ENCODE results near the gene CR2.
A peak's percentile ranks its signal among the peaks of the same experiment; 100 is the strongest.

CR2 gene

GRCh38 chr1:207454046-207454964 lies at the start of gene CR2:
CR2 (plus strand) TSS chr1:207454328; CDS start chr1:207454419, 91 bp downstream.
- no peak within 1 kb of the TSS for H3K9ac ChIP-seq (ENCODE audit: insufficient read length)
- no peak for DNase-seq (ENCODE audit: low read depth, low spot score)
- H3K27ac ChIP-seq, result no peak within 1 kb of the TSS

GRCh38 chr1:207404849-207405525 lies 49.1 kb upstream of the CR2 start:
- H3K36me3 ChIP-seq (ENCODE audit: insufficient read depth, low read length), result no peaks in the 10 kb centered on the region
- H3K9me3 ChIP-seq (ENCODE audit: low read depth, low read length), result no peaks in the 10 kb centered on the region
- H3K4me3 ChIP-seq, result no peak overlapping the region
- DNase-seq (ENCODE audit: low read depth, low spot score), result peak; percentile 58
- TF ChIP-seq FOXP2 (optimal IDR thresholded peaks at IDR 0.05; ENCODE audit: control extremely low read depth, extremely low read length, insufficient read depth) (no peak), POLR2AphosphoS5 (IDR thresholded peaks at IDR 0.05; ENCODE audit: borderline replicate concordance, low read depth, low read length) (no peak), EZH2 (IDR thresholded peaks at IDR 0.05) (no peak)
- H3K27ac ChIP-seq, result no peak overlapping the region
- H3K9ac ChIP-seq (ENCODE audit: insufficient read length), result no peak overlapping the region

More at GRCh38 chr1:207454046-207454964, at the start of gene CR2:
- TF ChIP-seq FOXP2 (optimal IDR thresholded peaks at IDR 0.05; ENCODE audit: control extremely low read depth, extremely low read length, insufficient read depth) (no peak), POLR2AphosphoS5 (IDR thresholded peaks at IDR 0.05; ENCODE audit: borderline replicate concordance, low read depth, low read length) (no peak), EZH2 (IDR thresholded peaks at IDR 0.05) (no peak)
- no peaks in the 10 kb centered on the region for H3K9me3 ChIP-seq (ENCODE audit: low read depth, low read length)
- H3K36me3 ChIP-seq (ENCODE audit: insufficient read depth, low read length), result no peaks in the 10 kb centered on the region
- H3K4me3 ChIP-seq, result peak within 1 kb of the TSS; percentile 64

GRCh38 chr1:207405814-207406213 lies 48.3 kb upstream of the CR2 start:
- no peak for DNase-seq (ENCODE audit: low read depth, low spot score)
- H3K9ac ChIP-seq (ENCODE audit: insufficient read length), result no peak overlapping the region
- no peaks in the 10 kb centered on the region for H3K36me3 ChIP-seq (ENCODE audit: insufficient read depth, low read length)
- no peak overlapping the region for H3K4me3 ChIP-seq
- no peak overlapping the region for H3K27ac ChIP-seq
- no peaks in the 10 kb centered on the region for H3K9me3 ChIP-seq (ENCODE audit: low read depth, low read length)
- TF ChIP-seq FOXP2 (optimal IDR thresholded peaks at IDR 0.05; ENCODE audit: control extremely low read depth, extremely low read length, insufficient read depth), result no peak
- TF ChIP-seq POLR2AphosphoS5 (IDR thresholded peaks at IDR 0.05; ENCODE audit: borderline replicate concordance, low read depth, low read length), result no peak
- no peak for TF ChIP-seq EZH2 (IDR thresholded peaks at IDR 0.05)

- no peak overlapping the region for H3K9ac ChIP-seq (ENCODE audit: insufficient read length)
Measured at GRCh38 chr1:207407655-207408260, 46.4 kb upstream of the CR2 start.

GRCh38 chr1:207412845-207413244 lies 41.3 kb upstream of the CR2 start:
- Histone ChIP-seq H3K36me3 (ENCODE audit: insufficient read depth, low read length) (no peaks in the 10 kb centered on the region), H3K27ac (no peak overlapping the region), H3K9me3 (ENCODE audit: low read depth, low read length) (no peaks in the 10 kb centered on the region), H3K9ac (ENCODE audit: insufficient read length) (no peak overlapping the region), H3K4me3 (no peak overlapping the region)
- TF ChIP-seq POLR2AphosphoS5 (IDR thresholded peaks at IDR 0.05; ENCODE audit: borderline replicate concordance, low read depth, low read length) (no peak), FOXP2 (optimal IDR thresholded peaks at IDR 0.05; ENCODE audit: control extremely low read depth, extremely low read length, insufficient read depth) (no peak), EZH2 (IDR thresholded peaks at IDR 0.05) (no peak)
- no peak for DNase-seq (ENCODE audit: low read depth, low spot score)

More at GRCh38 chr1:207407655-207408260, 46.4 kb upstream of the CR2 start:
- TF ChIP-seq FOXP2 (optimal IDR thresholded peaks at IDR 0.05; ENCODE audit: control extremely low read depth, extremely low read length, insufficient read depth), result no peak
- no peak for TF ChIP-seq EZH2 (IDR thresholded peaks at IDR 0.05)
- no peak for TF ChIP-seq POLR2AphosphoS5 (IDR thresholded peaks at IDR 0.05; ENCODE audit: borderline replicate concordance, low read depth, low read length)
- Histone ChIP-seq H3K9me3 (ENCODE audit: low read depth, low read length) (no peaks in the 10 kb centered on the region), H3K27ac (no peak overlapping the region), H3K36me3 (ENCODE audit: insufficient read depth, low read length) (no peaks in the 10 kb centered on the region), H3K4me3 (no peak overlapping the region)
- no peak for DNase-seq (ENCODE audit: low read depth, low spot score)

GRCh38 chr1:207414606-207415108 lies 39.5 kb upstream of the CR2 start:
- Histone ChIP-seq H3K9me3 (ENCODE audit: low read depth, low read length) (no peaks in the 10 kb centered on the region), H3K27ac (no peak overlapping the region), H3K9ac (ENCODE audit: insufficient read length) (no peak overlapping the region), H3K36me3 (ENCODE audit: insufficient read depth, low read length) (no peaks in the 10 kb centered on the region), H3K4me3 (no peak overlapping the region)
- TF ChIP-seq FOXP2 (optimal IDR thresholded peaks at IDR 0.05; ENCODE audit: control extremely low read depth, extremely low read length, insufficient read depth) (no peak), EZH2 (IDR thresholded peaks at IDR 0.05) (no peak), POLR2AphosphoS5 (IDR thresholded peaks at IDR 0.05; ENCODE audit: borderline replicate concordance, low read depth, low read length) (no peak)
- no peak for DNase-seq (ENCODE audit: low read depth, low spot score)

GRCh38 chr1:207417076-207417475 lies 37.1 kb upstream of the CR2 start:
- Histone ChIP-seq H3K4me3 (no peak overlapping the region), H3K36me3 (ENCODE audit: insufficient read depth, low read length) (no peaks in the 10 kb centered on the region), H3K9ac (ENCODE audit: insufficient read length) (no peak overlapping the region), H3K27ac (no peak overlapping the region), H3K9me3 (ENCODE audit: low read depth, low read length) (no peaks in the 10 kb centered on the region)
- no peak for DNase-seq (ENCODE audit: low read depth, low spot score)
- no peak for TF ChIP-seq FOXP2 (optimal IDR thresholded peaks at IDR 0.05; ENCODE audit: control extremely low read depth, extremely low read length, insufficient read depth)
- TF ChIP-seq EZH2 (IDR thresholded peaks at IDR 0.05), result no peak
- TF ChIP-seq POLR2AphosphoS5 (IDR thresholded peaks at IDR 0.05; ENCODE audit: borderline replicate concordance, low read depth, low read length), result no peak

- Histone ChIP-seq H3K9ac (ENCODE audit: insufficient read length) (no peak overlapping the region), H3K36me3 (ENCODE audit: insufficient read depth, low read length) (no peaks in the 10 kb centered on the region), H3K27ac (no peak overlapping the region), H3K9me3 (ENCODE audit: low read depth, low read length) (no peaks in the 10 kb centered on the region), H3K4me3 (no peak overlapping the region)
- TF ChIP-seq FOXP2 (optimal IDR thresholded peaks at IDR 0.05; ENCODE audit: control extremely low read depth, extremely low read length, insufficient read depth), result no peak
- no peak for TF ChIP-seq POLR2AphosphoS5 (IDR thresholded peaks at IDR 0.05; ENCODE audit: borderline replicate concordance, low read depth, low read length)
- TF ChIP-seq EZH2 (IDR thresholded peaks at IDR 0.05), result no peak
- no peak for DNase-seq (ENCODE audit: low read depth, low spot score)
Measured at GRCh38 chr1:207418351-207418750, 35.8 kb upstream of the CR2 start.
